Nephron (organoid): Measurements from ENCODE around the gene MRM2.

ENCODE experiments used
- H3K27ac Mint-ChIP-seq, 3 experiments: 2 replicates each; pipeline ENCODE4 v1.8.0; 2020; ENCODE audit warnings: mixed read lengths in 3 of 3, mild to moderate bottlenecking in 2 of 3, moderate library complexity in 1 of 3
- H3K27me3 Mint-ChIP-seq: 2 replicates; pipeline ENCODE4 v1.8.0; 2021; ENCODE audit warnings: low read depth, mild to moderate bottlenecking, moderate library complexity, mixed read lengths
- H3K36me3 Mint-ChIP-seq: 2 replicates; pipeline ENCODE4 v1.8.0; 2020; ENCODE audit warnings: low read depth, mixed read lengths
- H3K4me1 Mint-ChIP-seq: 2 replicates; pipeline ENCODE4 v1.8.0; 2020; ENCODE audit warnings: mixed read lengths
- H3K4me3 Mint-ChIP-seq, 3 experiments: 2 replicates each; pipeline ENCODE4 v1.8.0; 2020; ENCODE audit warnings: mild to moderate bottlenecking in 3 of 3, mixed read lengths in 3 of 3, moderate library complexity in 2 of 3
- H3K9me3 Mint-ChIP-seq: 2 replicates; pipeline ENCODE4 v1.8.0; 2020; ENCODE audit warnings: mixed read lengths
- TF ChIP-seq, protein P1 (sequence below), 3 experiments: fragments of 200-600 bp; sonication (generic); IDR thresholded peaks; one replicate each; pipeline ENCODE4 v1.5.0; 2021; ENCODE audit warnings: antibody characterized with exemption in 3 of 3; ENCODE audit not compliant: unreplicated experiment in 3 of 3

Gene MRM2

DNA sequence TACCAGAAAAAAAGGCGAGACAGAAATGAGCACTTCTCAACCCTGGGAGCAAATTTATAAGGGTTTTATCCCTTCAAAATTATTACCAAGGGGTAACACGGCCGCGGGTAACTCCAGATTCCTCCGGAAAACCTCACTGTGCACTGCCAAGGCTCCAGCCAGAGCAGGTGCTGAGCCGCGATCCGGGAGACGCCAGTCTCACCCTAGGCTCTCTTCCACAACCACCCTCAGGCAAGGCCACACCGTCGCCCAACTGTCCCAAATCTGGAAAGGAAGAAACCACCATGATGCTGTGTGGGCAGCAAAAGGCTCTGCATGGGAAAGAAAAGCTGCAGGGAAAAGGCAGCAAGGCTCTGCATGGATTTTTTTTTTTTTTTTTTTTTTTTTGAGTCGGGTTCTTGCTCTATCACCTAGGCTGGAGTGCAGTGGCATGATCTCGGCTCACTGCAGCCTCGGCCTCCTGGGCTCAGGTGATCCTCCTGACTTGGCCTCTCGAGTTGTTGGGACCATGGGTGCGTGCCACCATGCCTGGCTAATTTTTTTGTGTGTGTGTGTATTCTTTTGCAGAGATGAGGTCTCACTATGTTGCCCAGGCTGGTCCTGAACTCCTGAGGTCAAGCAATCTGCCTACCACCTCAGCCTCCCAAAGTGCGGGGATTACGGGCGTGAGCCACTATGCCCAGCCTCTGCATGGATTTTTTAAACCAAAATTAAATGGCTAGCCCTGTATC lies 48.3 kb downstream of the MRM2 start:
- Mint-ChIP-seq H3K27ac (no peak overlapping the region), H3K27me3 (peaks cover 10% of the 10 kb centered on the region), H3K9me3 (peaks cover 8% of the 10 kb centered on the region)

DNA sequence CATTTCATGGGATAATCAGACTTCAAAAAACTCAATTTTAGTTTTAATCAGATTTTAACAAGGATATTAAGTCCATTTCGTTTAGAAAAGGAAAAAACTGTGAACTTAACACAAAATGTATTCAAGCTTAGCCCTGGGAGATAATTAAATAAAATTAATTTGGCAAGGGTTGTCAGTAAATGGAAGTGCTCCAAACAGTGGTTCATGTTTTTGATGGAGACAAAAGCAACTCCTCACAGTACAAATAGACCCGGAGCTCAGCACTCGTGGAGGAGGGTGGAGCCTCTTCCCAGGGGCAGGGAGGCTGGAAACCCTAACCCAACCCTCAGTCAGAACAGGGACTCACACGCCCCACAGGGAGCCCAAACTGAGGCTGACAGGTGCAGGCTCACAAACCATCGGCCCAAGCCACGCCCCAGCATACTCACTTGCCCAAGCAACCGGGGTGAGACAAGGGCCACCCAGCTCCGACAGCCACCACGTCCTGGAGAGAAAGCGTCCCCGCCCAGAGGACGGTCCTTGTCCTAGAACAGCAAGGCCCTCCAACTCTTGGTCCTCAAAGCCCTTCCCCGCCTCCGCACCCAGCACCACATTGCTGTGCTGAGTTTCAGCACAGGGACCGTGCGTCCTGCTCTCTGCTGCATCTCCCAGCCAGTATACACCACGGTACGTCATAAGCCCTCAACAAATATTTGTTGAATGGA lies 49.0 kb downstream of the MRM2 start:
- no peak overlapping the region for H3K27ac Mint-ChIP-seq
- H3K36me3 Mint-ChIP-seq, result peaks cover 77% of the 10 kb centered on the region

More for the DNA sequence above, 48.3 kb downstream of the MRM2 start:
- H3K36me3 Mint-ChIP-seq, result peaks cover 69% of the 10 kb centered on the region
- no peak overlapping the region for H3K4me3 Mint-ChIP-seq
- TF ChIP-seq, protein P1, sequence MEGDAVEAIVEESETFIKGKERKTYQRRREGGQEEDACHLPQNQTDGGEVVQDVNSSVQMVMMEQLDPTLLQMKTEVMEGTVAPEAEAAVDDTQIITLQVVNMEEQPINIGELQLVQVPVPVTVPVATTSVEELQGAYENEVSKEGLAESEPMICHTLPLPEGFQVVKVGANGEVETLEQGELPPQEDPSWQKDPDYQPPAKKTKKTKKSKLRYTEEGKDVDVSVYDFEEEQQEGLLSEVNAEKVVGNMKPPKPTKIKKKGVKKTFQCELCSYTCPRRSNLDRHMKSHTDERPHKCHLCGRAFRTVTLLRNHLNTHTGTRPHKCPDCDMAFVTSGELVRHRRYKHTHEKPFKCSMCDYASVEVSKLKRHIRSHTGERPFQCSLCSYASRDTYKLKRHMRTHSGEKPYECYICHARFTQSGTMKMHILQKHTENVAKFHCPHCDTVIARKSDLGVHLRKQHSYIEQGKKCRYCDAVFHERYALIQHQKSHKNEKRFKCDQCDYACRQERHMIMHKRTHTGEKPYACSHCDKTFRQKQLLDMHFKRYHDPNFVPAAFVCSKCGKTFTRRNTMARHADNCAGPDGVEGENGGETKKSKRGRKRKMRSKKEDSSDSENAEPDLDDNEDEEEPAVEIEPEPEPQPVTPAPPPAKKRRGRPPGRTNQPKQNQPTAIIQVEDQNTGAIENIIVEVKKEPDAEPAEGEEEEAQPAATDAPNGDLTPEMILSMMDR (IDR thresholded peaks at IDR 0.05; ENCODE audit: unreplicated experiment in 3 of 3), result no peak
- H3K4me1 Mint-ChIP-seq, result peaks cover 20% of the 10 kb centered on the region

DNA sequence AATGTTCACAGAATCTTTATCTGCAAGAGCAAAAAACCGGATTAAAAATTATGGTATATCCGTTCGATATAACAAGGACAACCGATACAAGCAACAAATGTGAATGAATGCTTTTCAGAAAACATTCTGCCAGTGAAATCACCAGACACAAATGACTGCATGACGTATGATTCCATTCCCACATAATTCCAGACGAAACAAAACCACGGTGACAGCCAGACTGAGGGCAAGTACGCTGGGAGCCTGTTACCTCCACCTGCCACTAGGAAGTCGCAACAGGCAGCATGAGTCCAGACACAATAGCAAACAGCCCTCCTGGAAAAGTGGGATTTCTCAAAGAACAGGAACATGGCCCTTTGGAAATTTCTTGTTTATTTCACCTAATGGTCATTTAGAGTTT lies 51.0 kb downstream of the MRM2 start:
- H3K36me3 Mint-ChIP-seq, result peaks cover 66% of the 10 kb centered on the region
- no peak overlapping the region for H3K27ac Mint-ChIP-seq
- TF ChIP-seq, protein P1 (IDR thresholded peaks at IDR 0.05; ENCODE audit: unreplicated experiment in 3 of 3), result no peak
- peaks cover 11% of the 10 kb centered on the region for H3K9me3 Mint-ChIP-seq
- H3K27me3 Mint-ChIP-seq, result no peaks in the 10 kb centered on the region
- H3K4me3 Mint-ChIP-seq, result no peak overlapping the region
- peaks cover 21% of the 10 kb centered on the region for H3K4me1 Mint-ChIP-seq

More for the DNA sequence above, 49.0 kb downstream of the MRM2 start:
- Mint-ChIP-seq H3K4me3 (no peak overlapping the region), H3K4me1 (peaks cover 20% of the 10 kb centered on the region), H3K9me3 (peaks cover 11% of the 10 kb centered on the region), H3K27me3 (peaks cover 10% of the 10 kb centered on the region)
- TF ChIP-seq, protein P1 (IDR thresholded peaks at IDR 0.05; ENCODE audit: unreplicated experiment in 3 of 3), result no peak

DNA sequence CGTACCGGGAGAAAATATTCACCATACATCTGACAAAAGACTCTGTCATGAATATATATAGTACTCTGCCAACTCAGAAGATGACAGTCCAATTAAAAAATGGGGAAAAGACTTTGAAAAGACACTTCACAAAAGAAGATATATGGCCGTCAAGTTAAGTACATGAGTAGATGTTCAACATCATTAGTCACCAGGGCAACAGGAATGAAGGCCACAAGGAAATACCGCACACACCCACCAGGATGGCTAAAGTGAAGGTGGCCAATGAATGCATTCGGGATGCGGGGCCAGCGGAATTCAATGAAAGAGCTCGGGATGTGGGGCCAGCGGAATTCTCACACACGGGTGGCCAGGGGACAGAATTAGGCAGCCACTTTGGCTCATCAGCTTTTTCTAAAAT lies 51.5 kb downstream of the MRM2 start:
- H3K36me3 Mint-ChIP-seq, result peaks cover 65% of the 10 kb centered on the region
- no peak overlapping the region for H3K27ac Mint-ChIP-seq
- H3K4me1 Mint-ChIP-seq, result peaks cover 25% of the 10 kb centered on the region

DNA sequence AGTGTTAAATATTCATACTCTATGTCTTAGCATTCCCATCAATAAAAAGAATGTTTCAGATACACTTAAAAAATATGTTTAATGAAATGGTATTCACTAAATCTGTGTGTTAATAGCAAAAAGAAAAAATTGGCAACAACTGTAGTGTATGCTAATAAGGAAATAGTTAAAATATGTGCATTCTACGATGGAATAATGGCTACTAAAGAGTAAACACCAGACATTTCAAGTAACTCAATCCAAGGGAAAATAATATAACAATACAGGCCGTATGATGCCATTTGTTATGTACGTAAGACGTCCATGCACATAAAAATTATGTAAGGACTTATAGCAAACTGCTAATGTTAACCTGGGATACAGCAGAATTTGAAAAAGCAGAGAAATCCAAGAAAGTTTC lies 55.8 kb downstream of the MRM2 start:
- Mint-ChIP-seq H3K4me1 (peaks cover 6% of the 10 kb centered on the region), H3K27ac (no peak overlapping the region), H3K36me3 (peaks cover 56% of the 10 kb centered on the region), H3K27me3 (no peaks in the 10 kb centered on the region), H3K9me3 (peaks cover 11% of the 10 kb centered on the region), H3K4me3 (no peak overlapping the region)
- TF ChIP-seq, protein P1 (IDR thresholded peaks at IDR 0.05; ENCODE audit: unreplicated experiment in 3 of 3), result no peak

More for the DNA sequence above, 51.5 kb downstream of the MRM2 start:
- Mint-ChIP-seq H3K9me3 (peaks cover 11% of the 10 kb centered on the region), H3K27me3 (no peaks in the 10 kb centered on the region), H3K4me3 (no peak overlapping the region)
- TF ChIP-seq, protein P1 (IDR thresholded peaks at IDR 0.05; ENCODE audit: unreplicated experiment in 3 of 3), result no peak
